Loucy (cell line): ENCODE measurements around the gene ZNF697.

ENCODE experiments used
- EZH2phosphoT487 ChIP-seq: fragments of 200-600 bp; IDR thresholded peaks from 2 replicates; pipeline ENCODE4 v1.6.1; 2018; ENCODE audit warnings: antibody characterized with exemption, mild to moderate bottlenecking, moderate library complexity, borderline replicate concordance
- TF ChIP-seq, protein P1 (sequence below): fragments of 200-600 bp; sonication (generic); conservative IDR thresholded peaks from 2 replicates; pipeline ENCODE4 v1.5.1; 2014; ENCODE audit warnings: mild to moderate bottlenecking, antibody characterized with exemption, low read length

DNA sequence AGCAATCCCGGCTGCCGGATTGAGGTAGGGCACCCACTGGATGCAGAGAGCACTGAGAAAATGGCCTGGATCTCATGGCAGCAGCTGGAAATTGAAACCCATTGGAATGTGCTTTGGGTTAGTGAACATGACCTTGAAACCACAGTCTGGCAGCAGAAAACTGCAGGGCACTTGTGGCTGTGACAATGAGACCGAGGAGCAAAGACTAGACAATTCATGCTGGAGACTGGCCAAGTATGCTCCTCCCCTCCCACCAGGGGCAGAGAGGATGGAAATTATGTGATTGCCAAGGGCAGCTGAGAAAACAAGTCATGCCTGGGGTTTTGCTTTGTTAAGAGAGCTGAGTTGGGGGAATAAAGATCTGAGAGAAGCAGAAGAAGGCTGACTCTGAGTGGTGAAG, 60.7 kb downstream of the ZNF697 start:
- TF ChIP-seq, protein P1, sequence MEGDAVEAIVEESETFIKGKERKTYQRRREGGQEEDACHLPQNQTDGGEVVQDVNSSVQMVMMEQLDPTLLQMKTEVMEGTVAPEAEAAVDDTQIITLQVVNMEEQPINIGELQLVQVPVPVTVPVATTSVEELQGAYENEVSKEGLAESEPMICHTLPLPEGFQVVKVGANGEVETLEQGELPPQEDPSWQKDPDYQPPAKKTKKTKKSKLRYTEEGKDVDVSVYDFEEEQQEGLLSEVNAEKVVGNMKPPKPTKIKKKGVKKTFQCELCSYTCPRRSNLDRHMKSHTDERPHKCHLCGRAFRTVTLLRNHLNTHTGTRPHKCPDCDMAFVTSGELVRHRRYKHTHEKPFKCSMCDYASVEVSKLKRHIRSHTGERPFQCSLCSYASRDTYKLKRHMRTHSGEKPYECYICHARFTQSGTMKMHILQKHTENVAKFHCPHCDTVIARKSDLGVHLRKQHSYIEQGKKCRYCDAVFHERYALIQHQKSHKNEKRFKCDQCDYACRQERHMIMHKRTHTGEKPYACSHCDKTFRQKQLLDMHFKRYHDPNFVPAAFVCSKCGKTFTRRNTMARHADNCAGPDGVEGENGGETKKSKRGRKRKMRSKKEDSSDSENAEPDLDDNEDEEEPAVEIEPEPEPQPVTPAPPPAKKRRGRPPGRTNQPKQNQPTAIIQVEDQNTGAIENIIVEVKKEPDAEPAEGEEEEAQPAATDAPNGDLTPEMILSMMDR, result no peak
- no peak for TF ChIP-seq EZH2phosphoT487
